ENCODE measurements around the gene TGM3.

The TGM3 gene

DNA sequence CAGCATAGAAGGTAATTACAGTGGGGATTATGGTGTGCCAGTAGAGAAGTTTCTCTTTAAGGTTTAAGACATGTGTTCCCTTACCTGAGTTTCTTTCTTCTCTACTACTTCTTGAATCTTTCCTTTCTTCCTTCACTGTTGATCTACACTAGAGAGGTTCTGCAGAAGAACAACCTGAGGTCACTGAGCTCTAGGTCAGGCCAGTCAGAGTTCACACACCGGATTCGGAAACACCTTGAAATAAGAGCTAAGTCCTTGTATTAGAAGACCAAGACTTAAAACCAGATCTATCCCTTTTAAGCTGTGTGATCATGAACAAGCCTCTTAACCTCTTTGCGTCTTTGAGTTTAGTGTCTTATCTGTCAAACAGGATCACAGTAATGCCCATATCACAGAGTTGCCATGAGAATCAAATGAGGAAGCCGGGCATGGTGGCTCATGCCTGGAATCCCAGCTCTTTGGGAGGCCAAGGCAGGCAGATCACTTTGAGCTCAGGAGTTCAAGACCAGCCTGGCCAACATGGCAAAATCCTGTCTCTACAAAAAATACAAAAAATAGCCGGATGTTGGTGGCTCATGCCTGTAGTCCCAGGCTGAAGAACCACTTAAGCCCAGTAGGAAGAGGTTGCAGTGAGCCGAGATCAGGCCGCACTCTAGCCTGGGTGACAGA lies 22.0 kb upstream of the TGM3 start:
- no peak for DNase-seq (ENCODE audit: low read depth)
- H3K4me3 ChIP-seq (ENCODE audit: low read length) = no peak overlapping the region
- no peak for TF ChIP-seq CTCF (IDR thresholded peaks at IDR 0.05; ENCODE audit: insufficient read depth, low read depth, low read length, missing control alignments)

GRCh38 chr20:2276015-2276414 lies 19.8 kb upstream of the TGM3 start:
- peak; percentile 24 for DNase-seq (ENCODE audit: low read depth)
- TF ChIP-seq CTCF (IDR thresholded peaks at IDR 0.05; ENCODE audit: insufficient read depth, low read depth, low read length, missing control alignments) = no peak
- no peak overlapping the region for H3K4me3 ChIP-seq (ENCODE audit: low read length)

DNA sequence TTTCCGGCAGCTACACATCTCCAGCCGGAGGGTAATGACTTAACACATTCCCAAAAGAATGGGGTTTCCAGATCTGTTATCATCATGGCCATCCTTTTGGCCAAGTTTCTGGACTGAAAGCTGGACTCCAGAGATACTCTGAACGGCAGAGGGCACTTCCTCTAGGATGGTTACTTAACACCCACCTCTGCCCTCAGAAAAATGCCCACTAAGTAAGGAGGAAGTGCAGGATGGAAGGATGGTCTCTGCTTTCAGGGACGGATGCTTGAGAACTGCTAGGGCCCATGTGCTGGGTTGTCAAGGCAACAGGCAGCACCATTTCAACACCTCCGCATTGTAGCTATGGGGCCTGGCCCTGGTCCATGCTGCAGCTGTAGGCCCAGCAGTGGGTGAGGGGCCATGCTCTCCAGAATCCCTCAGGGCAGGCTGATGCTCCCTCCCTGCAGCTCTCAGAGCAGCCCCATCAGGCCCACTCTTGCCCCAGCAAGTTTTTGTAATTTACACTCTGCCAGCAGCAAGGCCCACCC lies 16.5 kb upstream of the TGM3 start:
- TF ChIP-seq CTCF (IDR thresholded peaks at IDR 0.05; ENCODE audit: insufficient read depth, low read depth, low read length, missing control alignments) = no peak
- no peak for DNase-seq (ENCODE audit: low read depth)
- H3K4me3 ChIP-seq (ENCODE audit: low read length) = no peak overlapping the region

GRCh38 chr20:2280082-2280481 lies 15.7 kb upstream of the TGM3 start:
- DNase-seq (ENCODE audit: low read depth) = no peak

DNA sequence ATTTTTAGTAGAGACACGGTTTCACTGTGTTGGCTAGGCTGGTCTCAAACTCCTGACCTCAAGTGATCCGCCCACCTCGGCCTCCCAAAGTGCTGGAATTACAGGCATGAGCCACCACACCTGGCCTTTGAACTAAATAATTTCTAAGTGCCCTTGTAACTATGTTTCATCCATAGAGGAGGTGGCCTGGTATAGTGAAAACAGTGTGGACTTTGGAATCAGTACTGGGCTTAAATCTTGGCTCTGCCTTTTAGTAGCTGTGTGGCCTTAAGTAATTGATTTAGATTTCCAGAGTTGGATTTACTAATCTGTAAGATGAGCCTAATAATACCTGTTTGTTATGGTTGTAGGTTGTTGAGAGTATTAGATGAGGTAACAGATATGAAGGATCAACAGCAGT lies 14.2 kb upstream of the TGM3 start:
- H3K4me3 ChIP-seq (ENCODE audit: low read length) = no peak overlapping the region
- DNase-seq (ENCODE audit: low read depth) = no peak
- no peak for TF ChIP-seq CTCF (IDR thresholded peaks at IDR 0.05; ENCODE audit: insufficient read depth, low read depth, low read length, missing control alignments)

More at GRCh38 chr20:2280082-2280481, 15.7 kb upstream of the TGM3 start:
- TF ChIP-seq CTCF (IDR thresholded peaks at IDR 0.05; ENCODE audit: insufficient read depth, low read depth, low read length, missing control alignments) = no peak
- H3K4me3 ChIP-seq (ENCODE audit: low read length) = no peak overlapping the region

- no peak for TF ChIP-seq CTCF (IDR thresholded peaks at IDR 0.05; ENCODE audit: insufficient read depth, low read depth, low read length, missing control alignments)
- H3K4me3 ChIP-seq (ENCODE audit: low read length) = no peak overlapping the region
- DNase-seq (ENCODE audit: low read depth) = peak; percentile 31
These were observed 13.6 kb upstream of the TGM3 start for GRCh38 chr20:2282181-2282580.

All from epithelial cell of esophagus (primary cell).